IMR-90 (cell line): ENCODE data around the gene C5. TPM values are rescaled to one million over a fixed set of nuclear protein-coding genes. Genes with fewer than 3 reads are reported as not detected.

Experiments
- ATAC-seq: fragments of 200-7000 bp; cut with Tn5 transposase; 2 replicates; pipeline ENCODE4 v1.9.1; 2020; ENCODE audit warnings: low read depth, mild to moderate bottlenecking, moderate library complexity
- BruUV-seq: library from RNA; stranded (reverse); fragments of 400-500 nt; replicated peaks from 2 replicates; lab custom pipeline; 2021; lab: Mats Ljungman, UMichigan
- CTCF ChIA-PET: fragments of 300-600 bp; formaldehyde crosslinking; extraction: SDS; loops from one replicate; lab custom pipeline; 2021; ENCODE audit warnings: antibody characterized with exemption; lab: Yijun Ruan, JAX
- POLR2A ChIA-PET: fragments of 300-600 bp; sonication (Branson Sonifier 250); formaldehyde crosslinking; loops from one replicate; lab custom pipeline; 2022; ENCODE audit warnings: antibody characterized with exemption; ENCODE audit not compliant: unreplicated experiment; lab: Charles Lee
- DNase-seq: peaks from one replicate; pipeline ENCODE4 v3.0.0; 2013
- H2AFZ ChIP-seq: replicated peaks from 2 replicates; pipeline ENCODE3; 2013; ENCODE audit warnings: low read length, mild to moderate bottlenecking; ENCODE audit not compliant: poor library complexity
- H2AK5ac ChIP-seq: 2 replicates; pipeline ENCODE4 v1.6.1; 2013; ENCODE audit warnings: low read depth, low read length, inconsistent platforms
- H2AK9ac ChIP-seq: replicated peaks from 2 replicates; pipeline ENCODE3; 2013; ENCODE audit warnings: mild to moderate bottlenecking, low read depth, low read length, moderate library complexity; ENCODE audit not compliant: poor library complexity
- H2BK120ac ChIP-seq: 2 replicates; pipeline ENCODE4 v1.6.1; 2013; ENCODE audit warnings: low read depth, low read length, inconsistent platforms
- H2BK15ac ChIP-seq: 3 replicates; pipeline ENCODE4 v1.6.1; 2013; ENCODE audit warnings: low read depth, low read length, inconsistent platforms
- H2BK20ac ChIP-seq: 2 replicates; pipeline ENCODE4 v1.6.1; 2013; ENCODE audit warnings: low read depth, mild to moderate bottlenecking, inconsistent platforms, low read length, moderate library complexity
- H2BK5ac ChIP-seq: 2 replicates; pipeline ENCODE4 v1.6.1; 2013; ENCODE audit warnings: mild to moderate bottlenecking, low read depth, low read length, inconsistent platforms; ENCODE audit not compliant: poor library complexity, severe bottlenecking
- H3K14ac ChIP-seq: replicated peaks from 2 replicates; pipeline ENCODE4 v1.6.1; 2013; ENCODE audit warnings: low read depth, low read length, inconsistent platforms
- H3K18ac ChIP-seq: 2 replicates; pipeline ENCODE4 v1.6.1; 2013; ENCODE audit warnings: low read depth, low read length, control low read depth
- H3K23ac ChIP-seq: 2 replicates; pipeline ENCODE4 v1.6.1; 2013; ENCODE audit warnings: low read depth, low read length, inconsistent platforms
- H3K27ac ChIP-seq: 2 replicates; pipeline ENCODE4 v1.5.1; 2013; ENCODE audit warnings: mild to moderate bottlenecking, control low read depth, low read length; ENCODE audit not compliant: insufficient read depth
- H3K27me3 ChIP-seq: 2 replicates; pipeline ENCODE4 v1.6.1; 2013; ENCODE audit warnings: low read length; ENCODE audit not compliant: control insufficient read depth, insufficient read depth
- H3K36me3 ChIP-seq: 2 replicates; pipeline ENCODE4 v1.6.1; 2013; ENCODE audit warnings: low read length, mixed read lengths; ENCODE audit not compliant: control insufficient read depth, insufficient read depth
- H3K4ac ChIP-seq: 2 replicates; pipeline ENCODE4 v1.6.1; 2013; ENCODE audit warnings: low read depth, low read length, inconsistent platforms
- H3K4me1 ChIP-seq: 2 replicates; pipeline ENCODE4 v1.6.1; 2013; ENCODE audit warnings: low read length, mixed read lengths; ENCODE audit not compliant: control insufficient read depth, insufficient read depth
- H3K4me2 ChIP-seq: 2 replicates; pipeline ENCODE4 v1.6.1; 2013; ENCODE audit warnings: low read depth, mild to moderate bottlenecking, control low read depth, low read length, moderate library complexity
- H3K4me3 ChIP-seq: 2 replicates; pipeline ENCODE4 v1.5.1; 2013; ENCODE audit warnings: low read depth, mild to moderate bottlenecking, control low read depth, low read length, moderate library complexity; ENCODE audit not compliant: insufficient read depth
- H3K56ac ChIP-seq: 2 replicates; pipeline ENCODE4 v1.6.1; 2013; ENCODE audit warnings: low read length, inconsistent platforms; ENCODE audit not compliant: insufficient read depth; ENCODE audit errors: extremely low read depth
- H3K79me1 ChIP-seq, 2 experiments: 2 replicates each; pipeline ENCODE4 v1.6.1; 2013; ENCODE audit warnings: low read length in 2 of 2, inconsistent platforms in 1 of 2, low read depth in 1 of 2
- H3K9ac ChIP-seq: 2 replicates; pipeline ENCODE4 v1.6.1; 2013; ENCODE audit warnings: low read depth, low read length, control low read depth
- H3K9me1 ChIP-seq: 2 replicates; pipeline ENCODE4 v1.6.1; 2013; ENCODE audit warnings: low read length, inconsistent platforms; ENCODE audit not compliant: insufficient read depth
- H3K9me3 ChIP-seq: 2 replicates; pipeline ENCODE4 v1.6.1; 2013; ENCODE audit warnings: low read length; ENCODE audit not compliant: control insufficient read depth, insufficient read depth
- H4K20me1 ChIP-seq: 2 replicates; pipeline ENCODE4 v1.6.1; 2013; ENCODE audit warnings: low read length, inconsistent platforms; ENCODE audit not compliant: insufficient read depth
- H4K5ac ChIP-seq: 2 replicates; pipeline ENCODE4 v1.6.1; 2013; ENCODE audit warnings: mild to moderate bottlenecking, low read depth, low read length, control low read depth
- H4K8ac ChIP-seq, 2 experiments: 2 replicates each; pipeline ENCODE4 v1.6.1; 2013; ENCODE audit warnings: low read depth in 2 of 2, low read length in 2 of 2, control low read depth in 1 of 2, inconsistent platforms in 1 of 2
- H4K91ac ChIP-seq: 2 replicates; pipeline ENCODE4 v1.6.1; 2013; ENCODE audit warnings: low read depth, low read length, inconsistent platforms; ENCODE audit not compliant: insufficient read depth
- CEBPB ChIP-seq: IDR thresholded peaks from 2 replicates; pipeline ENCODE4 v1.6.1; 2012; ENCODE audit warnings: low read depth, low read length, improper control_type of control experiment
- CTCF ChIP-seq: conservative IDR thresholded peaks from 2 replicates; pipeline ENCODE4 v1.5.1; 2012; ENCODE audit warnings: mild to moderate bottlenecking, low read depth, low read length, improper control_type of control experiment
- MAZ ChIP-seq: IDR thresholded peaks from 2 replicates; pipeline ENCODE4 v1.6.1; 2012; ENCODE audit warnings: low read depth, mild to moderate bottlenecking, low read length, improper control_type of control experiment, moderate library complexity, borderline replicate concordance
- RAD21 ChIP-seq: IDR thresholded peaks from 2 replicates; pipeline ENCODE4 v1.6.1; 2012; ENCODE audit warnings: low read length, improper control_type of control experiment
- RCOR1 ChIP-seq: IDR thresholded peaks from 2 replicates; pipeline ENCODE4 v1.6.1; 2012; ENCODE audit warnings: mild to moderate bottlenecking, low read length, improper control_type of control experiment; ENCODE audit not compliant: insufficient replicate concordance
- RFX5 ChIP-seq: IDR thresholded peaks from 2 replicates; pipeline ENCODE4 v1.8.0; 2012; ENCODE audit warnings: low read depth, mild to moderate bottlenecking, low read length, moderate library complexity
- WGBS, 2 experiments: methylation state at CpG; one replicate each; pipeline versions ENCODE4 v1.1.5 to v1.1.7; 2013; ENCODE audit warnings: missing lambda C conversion rate in 2 of 2; ENCODE audit not compliant: insufficient read length in 1 of 2; ENCODE audit errors: extremely low coverage in 2 of 2; 5-methylcytosine and 5-hydroxymethylcytosine counted together
- dilution Hi-C: fragments of 300-500 bp; cut with HindIII; formaldehyde crosslinking; loops from one replicate; pipeline ENCODE4 v1.14.3; 2018; ENCODE audit warnings: low sequenced_read_pairs; ENCODE audit not compliant: unreplicated experiment
- in situ Hi-C: fragments of 300-500 bp; cut with MboI; formaldehyde crosslinking; loops from 3 replicates; pipeline ENCODE4 v1.14.3; 2019; ENCODE audit warnings: low sequenced_read_pairs, inconsistent platforms, mixed read lengths
- intact Hi-C: fragments of 100-400 bp; cut with micrococcal nuclease; formaldehyde crosslinking; loops from 2 replicates; pipeline ENCODE4 v1.10.0; 2022
- polyA plus RNA-seq, 3 experiments: library from polyadenylated mRNA; depleted of rRNA; stranded (reverse); fragments of >200 nt; gene quantifications; 2 replicates each; pipeline ENCODE4 v1.2.3, GENCODE V29; 2012; ENCODE audit warnings: low replicate concordance in 1 of 3
- total RNA-seq: library from RNA; depleted of rRNA; stranded (reverse); fragments of >200 nt; gene quantifications from 2 replicates; pipeline ENCODE4 v1.2.3, GENCODE V29; 2012

The C5 gene
- total and polyA plus RNA-seq, 2 of the 4 experiments (the other 2 are of a cell fraction): 1.5 to 2.3 TPM

GRCh38 chr9:120916588-120916987 is 133.5 kb downstream of the C5 start:
- Histone ChIP-seq H3K9me3 (0 out of 2 replicates have a peak, but pooled peaks cover 2% of the 10 kb centered on the region), H3K18ac (no peak overlapping the region), H3K56ac (no peak overlapping the region), H3K9ac (no peak overlapping the region), H4K20me1 (no peaks in the 10 kb centered on the region), H2AFZ (peak overlapping the region; percentile 4), H3K27ac (no peak overlapping the region), H3K4me2 (no peak overlapping the region), H2BK15ac (no peak overlapping the region), H2BK20ac (0 out of 2 replicates have a peak overlapping the region, but pooled peaks have one; percentile 20), H3K4me1 (peaks cover 16% of the 10 kb centered on the region), H3K27me3 (no peaks in the 10 kb centered on the region), H3K36me3 (peaks cover 2% of the 10 kb centered on the region; the same call in 1 of the 2 replicates), H2BK120ac (no peak overlapping the region), H3K14ac (no peak overlapping the region), H2BK5ac (no peak overlapping the region), H3K4ac (no peak overlapping the region), H3K79me1 (peaks cover 0 to 17% of the 10 kb centered on the region in 2 experiments; a peak in 2 of 4 replicates), H3K23ac (no peak overlapping the region), H2AK5ac (peak overlapping the region; percentile 83; the same call in 1 of the 2 replicates), H4K91ac (no peak overlapping the region), H3K4me3 (no peak overlapping the region), H3K9me1 (peaks cover 14% of the 10 kb centered on the region), H4K8ac (no peak overlapping the region), H2AK9ac (no peak overlapping the region), H4K5ac (no peak overlapping the region)
- ATAC-seq (peak; percentile 74), DNase-seq (peak; percentile 64)
- no CpG with 5 or more reads among the region's 3 CpGs for whole genome bisulfite sequencing, 2 experiments
- intact Hi-C loops: no loop called here
- POLR2A ChIA-PET: no interaction called here
- no TSS peak for BruUV-seq
- in situ Hi-C loops: no loop called here
- CTCF ChIA-PET: interaction anchor here (0.9 to 1.4 kb wide), 3 partner anchors 21 to 30 kb away, joined by 3 to 5 read pairs (median 4); no protein-coding TSS in a partner anchor
- peak; percentile 49 for TF ChIP-seq CEBPB
- TF ChIP-seq MAZ: no peak
- peak; percentile 47 for TF ChIP-seq CTCF
- no peak for TF ChIP-seq RFX5
- TF ChIP-seq RAD21: peak; percentile 49
- TF ChIP-seq RCOR1: no peak
- dilution Hi-C loops: no loop called here
